ENCODE measurements around the gene CPEB4.
A peak's percentile ranks its signal among the peaks of the same experiment; 100 is the strongest.

The CPEB4 gene

GRCh38 chr5:173891308-173892116, 3.4 kb downstream of the CPEB4 start:
- H3K4me3 ChIP-seq (replicated peaks; ENCODE audit: insufficient read depth, low read length), result no peak overlapping the region
- TF ChIP-seq REST (IDR thresholded peaks at IDR 0.05; ENCODE audit: insufficient replicate concordance, low read depth) (no peak), GABPA (IDR thresholded peaks at IDR 0.05; ENCODE audit: low read depth) (no peak), CTCF (IDR thresholded peaks at IDR 0.05; ENCODE audit: insufficient read depth, low read length) (no peak), POLR2AphosphoS5 (IDR thresholded peaks at IDR 0.05; ENCODE audit: low read depth) (no peak), SPI1 (IDR thresholded peaks at IDR 0.05; ENCODE audit: borderline replicate concordance, low read depth) (no peak)
- no peak overlapping the region for H3K27ac ChIP-seq (replicated peaks)
- DNase-seq (ENCODE audit: low read depth in 1 of 2, low spot score in 1 of 2), result no peak
- no peaks in the 10 kb centered on the region for H3K27me3 ChIP-seq (ENCODE audit: insufficient read depth, poor library complexity, severe bottlenecking)

DNA sequence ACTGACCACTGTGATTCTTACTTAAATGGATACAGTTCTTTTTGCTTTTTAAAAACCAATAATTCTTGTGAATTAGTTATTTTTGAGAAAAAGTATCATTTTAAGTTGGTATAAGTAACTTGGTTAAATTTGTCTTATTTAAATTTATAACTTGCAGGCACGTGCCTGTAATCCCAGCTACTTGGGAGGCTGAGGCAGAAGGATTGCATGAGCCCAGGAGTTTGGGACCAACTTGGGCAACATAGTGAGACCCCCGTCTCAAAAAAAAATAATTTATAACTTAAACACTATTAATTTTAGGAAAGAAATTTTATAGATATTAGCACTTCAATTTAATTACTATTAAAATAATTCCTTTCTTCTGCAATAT, 5.0 kb downstream of the CPEB4 start:
- Histone ChIP-seq H3K27me3 (ENCODE audit: insufficient read depth, poor library complexity, severe bottlenecking) (no peaks in the 10 kb centered on the region), H3K4me3 (replicated peaks; ENCODE audit: insufficient read depth, low read length) (no peak overlapping the region), H3K27ac (replicated peaks) (no peak overlapping the region)
- TF ChIP-seq SPI1 (IDR thresholded peaks at IDR 0.05; ENCODE audit: borderline replicate concordance, low read depth) (no peak), REST (IDR thresholded peaks at IDR 0.05; ENCODE audit: insufficient replicate concordance, low read depth) (no peak), CTCF (IDR thresholded peaks at IDR 0.05; ENCODE audit: insufficient read depth, low read length) (no peak), POLR2AphosphoS5 (IDR thresholded peaks at IDR 0.05; ENCODE audit: low read depth) (no peak), GABPA (IDR thresholded peaks at IDR 0.05; ENCODE audit: low read depth) (no peak)
- no peak for DNase-seq (ENCODE audit: low read depth in 1 of 2, low spot score in 1 of 2)

DNA sequence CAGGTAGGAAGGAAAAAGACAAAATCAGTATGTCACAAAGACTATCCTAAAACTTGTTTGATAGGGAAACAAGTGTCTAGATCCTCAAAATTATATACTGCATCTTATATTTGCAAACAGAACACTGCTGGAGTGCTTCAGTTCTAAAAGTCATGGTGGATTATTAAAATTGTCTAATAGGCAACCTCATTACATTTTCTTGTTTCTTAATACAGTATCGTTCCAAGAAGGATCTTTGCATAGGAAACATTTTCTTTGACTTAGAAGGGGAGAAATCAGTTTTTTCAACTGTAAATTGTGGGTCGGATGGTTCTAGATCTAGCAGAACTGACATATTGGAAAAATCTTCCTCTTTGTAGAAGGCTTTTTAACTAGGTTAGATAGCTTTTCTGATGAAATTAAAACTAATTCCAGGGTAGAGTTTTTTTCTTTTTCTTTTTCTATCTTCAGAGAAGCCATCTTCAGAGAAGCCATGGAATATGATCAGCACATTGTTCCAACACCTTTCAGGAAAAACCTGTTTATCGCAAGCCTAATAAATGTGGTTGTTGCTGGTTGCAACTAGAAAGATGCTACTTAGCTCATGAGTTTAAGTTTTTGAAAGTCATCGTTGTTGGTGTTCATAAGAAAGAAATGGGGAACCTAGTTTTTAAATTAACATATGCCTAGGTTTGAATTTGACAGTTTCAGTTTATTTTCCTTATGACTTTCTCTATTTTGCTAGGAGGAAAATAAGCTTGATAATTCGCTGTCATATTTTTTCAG, 7.4 kb downstream of the CPEB4 start:
- DNase-seq (ENCODE audit: low read depth in 1 of 2, low spot score in 1 of 2), result no peak
- peak overlapping the region; percentile 37 for H3K27ac ChIP-seq (replicated peaks)
- TF ChIP-seq SPI1 (IDR thresholded peaks at IDR 0.05; ENCODE audit: borderline replicate concordance, low read depth) (no peak), POLR2AphosphoS5 (IDR thresholded peaks at IDR 0.05; ENCODE audit: low read depth) (no peak), GABPA (IDR thresholded peaks at IDR 0.05; ENCODE audit: low read depth) (no peak), REST (IDR thresholded peaks at IDR 0.05; ENCODE audit: insufficient replicate concordance, low read depth) (no peak), CTCF (IDR thresholded peaks at IDR 0.05; ENCODE audit: insufficient read depth, low read length) (no peak)
- H3K4me3 ChIP-seq (replicated peaks; ENCODE audit: insufficient read depth, low read length), result no peak overlapping the region
- H3K27me3 ChIP-seq (ENCODE audit: insufficient read depth, poor library complexity, severe bottlenecking), result no peaks in the 10 kb centered on the region

Measured in HL-60 (cell line).